ENCODE results near the gene EIF3A.

GRCh38 chr10:119080521-119081259 lies at the start of gene EIF3A:
- TF ChIP-seq CTCF (IDR thresholded peaks at IDR 0.05) (peak in 2 of 4 experiments; percentile 10 to 19), POLR2A (IDR thresholded peaks at IDR 0.05) (peak; percentile 98)

Measured in prostate gland (tissue), 2 donors.